ENCODE data around the gene S100P.

DNA sequence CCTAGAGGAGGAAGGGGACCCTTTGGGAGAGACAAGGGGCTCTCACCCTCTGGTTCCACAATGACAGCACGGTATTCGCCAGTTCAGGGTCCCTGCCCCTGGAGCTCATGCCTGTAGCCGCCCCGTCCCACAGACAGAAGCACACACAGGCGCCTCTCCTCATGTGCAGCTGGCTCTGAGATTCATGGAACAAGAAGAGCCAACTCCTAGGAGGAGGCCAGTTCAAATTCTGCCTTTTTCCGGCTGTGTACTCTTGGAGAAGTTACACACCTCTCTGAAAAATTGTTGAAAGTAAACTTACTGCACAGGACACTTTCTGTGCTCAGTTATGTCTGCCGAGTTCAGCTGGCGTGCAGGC, 37.6 kb downstream of the S100P start:
- TF ChIP-seq POLR2A (IDR thresholded peaks at IDR 0.05; ENCODE audit: low read length) (no peak), MYC (IDR thresholded peaks at IDR 0.05; ENCODE audit: borderline replicate concordance, low read length) (no peak), SMC3 (IDR thresholded peaks at IDR 0.05) (no peak), KDM5A (IDR thresholded peaks at IDR 0.05) (no peak), CTCF (IDR thresholded peaks at IDR 0.05) (no peak), EP300 (IDR thresholded peaks at IDR 0.05) (no peak), RAD21 (conservative IDR thresholded peaks at IDR 0.05 in 1 of 2, IDR thresholded peaks at IDR 0.05 in 1 of 2) (no peak), CEBPB (IDR thresholded peaks at IDR 0.05) (no peak), E2F6 (IDR thresholded peaks at IDR 0.05; ENCODE audit: borderline replicate concordance, low read depth) (no peak)

Data from A549 (cell line).